Stimulated activated CD8-positive, alpha-beta memory T cell treated with anti-CD3 and anti-CD28 coated beads, Interleukin-7, amount 100 ng/mL, for 48 hours (primary cell): ENCODE results near the gene RAN.
"Not testable (repeated sequence)": the region's sequence is repeated elsewhere in the genome, so short reads cannot be mapped to it uniquely, and the experiment has no call there.

Experiments
- DNase-seq, 2 donors: peaks; one replicate each; pipeline ENCODE4 v3.0.0-alpha.2; 2020; ENCODE audit warnings: low read depth in 1 of 2; ENCODE audit errors: extremely low read depth in 1 of 2

RAN gene

DNA sequence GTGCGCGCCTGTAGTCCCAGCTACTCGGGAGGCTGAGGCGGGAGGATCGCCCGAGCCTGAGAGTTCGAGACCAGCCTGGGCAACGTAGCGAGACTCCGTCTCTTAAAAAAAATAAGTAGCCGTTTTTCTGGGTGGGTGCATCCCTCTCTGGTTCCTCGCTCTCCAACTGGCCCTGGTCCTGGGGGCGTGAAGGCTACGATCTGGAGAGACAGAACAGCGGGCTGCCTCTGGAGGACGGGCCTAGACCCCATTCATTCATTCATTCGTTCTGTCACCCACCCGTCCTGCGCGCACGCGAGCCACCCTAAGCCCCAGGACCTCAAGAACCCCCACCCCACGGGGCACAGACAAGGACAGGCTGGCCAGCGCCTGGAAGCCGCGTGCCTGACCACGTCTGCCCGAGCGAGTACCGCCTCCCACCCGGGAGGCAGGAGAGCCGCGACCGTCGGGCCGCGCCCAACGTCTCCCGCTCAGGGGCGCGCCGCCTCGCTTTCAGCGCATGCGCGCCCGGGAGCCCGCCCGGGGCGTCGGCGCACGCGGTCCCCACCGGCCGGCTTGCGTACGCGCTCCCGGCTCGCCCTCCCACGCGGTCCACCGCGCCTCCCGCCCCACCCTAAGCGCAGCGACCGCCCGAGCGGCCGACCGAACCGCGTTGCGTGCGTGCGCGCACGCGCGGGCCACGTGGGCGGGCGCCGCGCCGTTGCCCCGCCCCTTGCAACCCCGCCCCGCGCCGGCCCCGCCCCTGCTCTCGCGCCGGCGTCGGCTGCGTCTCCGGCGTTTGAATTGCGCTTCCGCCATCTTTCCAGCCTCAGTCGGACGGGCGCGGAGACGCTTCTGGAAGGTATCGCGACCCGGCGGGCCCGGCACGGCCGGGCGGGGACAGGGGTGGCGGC lies at the start of gene RAN:
Gene RAN (plus strand): TSS at position 781 of the 893 bp plus-strand sequence. CDS start 528 bp downstream, outside the sequence.
- DNase-seq: peak; percentile 84 to 91

DNA sequence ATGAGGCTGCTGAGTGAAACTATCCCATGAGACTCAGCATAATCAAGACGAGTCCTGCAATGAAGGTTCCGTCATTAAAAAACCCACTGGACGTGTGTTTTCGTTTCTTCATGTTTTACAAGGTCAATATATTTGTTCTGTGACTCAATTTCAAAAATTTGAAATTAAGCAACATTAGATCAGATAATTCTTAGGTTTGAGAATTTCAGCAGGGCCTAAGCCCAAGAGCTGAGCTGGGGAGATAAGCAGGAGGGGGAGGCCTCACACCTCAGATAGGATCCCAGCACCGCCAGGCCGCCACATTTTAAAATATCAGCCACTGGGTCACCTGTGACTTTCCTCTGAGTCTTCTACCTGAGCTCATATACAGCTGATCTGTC lies 46.1 kb upstream of the RAN start:
- no peak for DNase-seq

DNA sequence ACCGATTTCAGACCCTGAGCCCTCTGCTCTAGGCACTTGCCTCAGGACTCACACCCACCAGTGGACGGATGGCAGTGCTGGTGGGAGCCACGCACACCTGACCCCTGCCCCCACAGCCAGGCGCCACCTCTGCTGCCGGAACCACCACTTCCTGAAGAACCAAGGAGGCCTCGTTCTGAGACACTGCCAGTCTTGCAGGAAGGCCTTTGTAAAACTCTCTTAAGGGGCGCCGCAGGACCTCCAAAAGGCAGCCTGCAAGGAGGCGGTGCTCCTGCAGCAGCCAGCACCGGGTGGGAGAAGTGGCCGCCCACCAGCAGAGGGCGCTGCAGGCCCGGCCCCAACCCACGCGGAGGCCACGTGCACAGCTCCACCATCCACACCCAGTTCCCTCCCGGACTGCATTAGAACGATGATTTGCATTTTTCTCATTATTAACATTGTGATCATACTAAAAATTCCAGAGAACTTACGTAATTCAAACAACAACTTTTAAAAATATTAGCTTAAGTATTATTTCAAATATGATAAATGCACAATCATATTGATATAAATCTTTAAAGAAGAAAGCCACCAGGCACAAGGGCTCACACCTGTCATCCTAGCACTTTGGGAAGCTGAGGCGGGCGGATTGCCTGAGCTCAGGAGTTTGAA lies 45.6 kb upstream of the RAN start:
- peak; percentile 61 to 65 for DNase-seq

DNA sequence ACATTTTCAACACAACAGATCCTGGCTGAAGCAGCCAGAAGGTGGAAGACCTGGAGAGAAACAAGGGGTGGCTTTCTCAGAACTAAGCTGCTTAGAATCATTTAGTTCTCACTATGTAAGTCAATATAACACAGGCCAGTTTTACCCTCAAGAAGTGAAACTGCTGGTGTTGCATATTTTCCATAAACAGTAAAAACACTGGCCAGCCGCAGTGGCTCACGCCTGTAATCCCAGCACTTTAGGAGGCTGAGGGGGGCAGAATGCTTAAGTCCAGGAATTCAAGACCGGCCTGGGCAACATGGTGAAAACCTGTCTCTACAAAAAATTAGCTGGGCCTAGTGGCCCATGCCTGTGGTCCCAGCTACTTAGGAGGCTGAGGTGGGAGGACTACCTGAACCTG lies 44.4 kb upstream of the RAN start:
- no peak for DNase-seq

DNA sequence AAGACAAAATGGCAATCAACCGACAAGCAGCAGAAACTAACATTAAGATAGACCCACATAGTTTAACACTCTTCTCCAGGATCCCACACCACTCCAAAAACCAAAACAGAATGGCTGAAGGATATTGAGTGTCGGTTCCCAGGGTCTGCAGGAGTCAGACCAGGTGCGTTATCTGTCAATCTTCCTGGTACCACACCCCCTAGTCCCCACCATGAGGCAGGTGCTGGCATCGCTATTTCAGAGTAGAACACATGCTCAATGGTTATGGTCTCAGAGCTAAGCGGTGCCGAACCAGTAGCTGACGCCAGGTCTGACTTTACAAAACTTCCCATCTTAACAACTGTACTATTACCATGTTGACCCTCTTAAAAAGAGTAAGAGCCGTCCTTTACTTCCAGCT lies 43.0 kb upstream of the RAN start:
- DNase-seq: no peak

DNA sequence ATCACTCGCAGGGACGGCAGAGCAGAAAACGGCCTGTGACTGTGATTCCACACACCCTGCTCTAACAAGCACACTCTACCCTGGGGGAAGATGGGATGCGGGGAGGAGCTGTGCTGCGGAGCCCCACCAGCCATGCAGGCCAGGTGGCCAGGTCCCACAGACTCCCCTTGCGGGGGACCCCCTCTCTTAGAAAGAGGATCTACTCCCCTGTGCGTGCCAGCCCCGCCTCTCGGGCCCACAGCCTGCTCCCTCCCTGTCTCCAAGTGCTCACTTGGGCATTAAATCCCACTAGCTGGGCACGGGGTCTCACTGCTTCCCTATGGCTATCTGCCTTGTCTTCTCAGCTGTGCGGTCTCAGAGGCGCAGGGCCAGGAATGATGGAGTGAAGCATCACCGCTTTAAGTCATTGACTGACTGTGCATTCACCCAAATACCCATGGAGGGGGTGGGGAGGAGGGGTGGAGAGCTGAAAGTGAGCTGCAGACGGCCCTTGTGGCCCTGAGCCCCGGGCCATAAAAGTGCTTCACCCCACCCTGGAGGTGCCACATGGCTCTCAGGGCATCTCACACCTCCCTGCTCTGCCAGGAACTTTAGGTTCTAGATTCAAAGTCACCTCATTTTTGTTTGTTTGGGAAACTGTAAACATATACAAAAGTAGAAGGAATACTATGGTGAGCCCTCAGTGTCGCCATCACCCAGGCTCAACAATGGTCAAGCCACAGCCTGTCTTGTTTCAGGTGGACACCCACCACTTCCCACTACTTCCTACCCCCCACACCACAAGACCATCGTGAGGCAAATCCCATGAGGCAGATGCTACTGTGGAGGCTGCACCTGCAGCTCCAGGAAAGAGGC lies 42.2 kb upstream of the RAN start:
- DNase-seq: no peak

DNA sequence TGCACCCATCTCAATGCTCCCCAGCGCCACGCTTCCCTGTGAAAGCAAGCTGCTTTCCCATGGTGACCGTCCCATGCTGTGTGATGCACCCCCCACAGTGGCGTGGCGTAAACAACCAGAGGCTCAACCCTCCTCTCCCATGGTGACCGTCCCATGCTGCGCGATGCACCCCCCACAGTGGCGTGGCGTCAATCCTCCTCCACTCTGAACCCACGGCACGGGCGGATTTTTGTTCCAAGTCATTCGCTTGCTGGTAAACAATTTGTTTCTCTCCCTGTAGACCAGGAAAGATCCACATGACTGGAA lies 41.7 kb upstream of the RAN start:
- DNase-seq: no peak

DNA sequence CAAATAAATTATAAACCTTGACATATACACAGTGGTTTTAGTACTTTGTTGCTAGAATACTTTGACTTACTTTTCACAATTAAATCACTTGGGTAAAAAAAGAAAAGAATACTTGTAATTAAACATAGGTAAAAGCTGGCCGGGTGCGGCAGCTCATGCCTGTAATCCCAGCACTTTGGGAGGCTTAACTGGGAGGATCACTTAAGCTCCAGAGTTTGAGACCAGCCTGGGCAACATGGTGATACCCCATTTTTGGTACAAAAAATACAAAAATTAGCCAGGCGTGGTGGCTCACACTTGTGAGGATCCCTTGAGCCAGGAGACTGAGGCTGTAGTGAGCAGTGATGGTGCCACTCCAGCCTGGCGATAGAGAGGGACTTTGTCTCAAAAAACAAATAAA lies 40.6 kb upstream of the RAN start:
- DNase-seq: no peak

DNA sequence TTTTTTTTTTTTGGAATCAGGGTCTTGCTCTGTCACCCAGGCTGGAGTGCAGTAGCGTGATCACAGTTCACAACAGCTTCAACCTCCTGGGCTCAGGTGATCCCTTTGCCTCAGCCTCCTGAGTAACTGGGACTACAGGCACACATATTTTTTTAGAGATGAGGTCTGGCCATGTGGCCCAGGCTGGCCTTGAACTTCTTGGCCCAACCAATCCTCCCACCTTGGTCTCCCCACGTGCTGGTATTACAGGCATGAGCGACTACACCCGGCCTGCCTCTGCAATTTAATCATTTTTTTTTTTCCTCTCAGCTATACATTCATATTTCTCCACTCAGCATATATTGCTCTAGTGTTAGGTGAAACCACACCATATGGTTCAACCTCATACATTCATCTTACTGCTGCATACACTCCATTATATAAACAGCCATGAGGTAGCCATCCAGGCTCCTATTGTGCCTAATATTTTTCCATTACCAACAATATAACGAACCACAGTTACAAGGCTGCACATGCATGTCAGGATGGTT lies 39.9 kb upstream of the RAN start:
- DNase-seq: no peak

DNA sequence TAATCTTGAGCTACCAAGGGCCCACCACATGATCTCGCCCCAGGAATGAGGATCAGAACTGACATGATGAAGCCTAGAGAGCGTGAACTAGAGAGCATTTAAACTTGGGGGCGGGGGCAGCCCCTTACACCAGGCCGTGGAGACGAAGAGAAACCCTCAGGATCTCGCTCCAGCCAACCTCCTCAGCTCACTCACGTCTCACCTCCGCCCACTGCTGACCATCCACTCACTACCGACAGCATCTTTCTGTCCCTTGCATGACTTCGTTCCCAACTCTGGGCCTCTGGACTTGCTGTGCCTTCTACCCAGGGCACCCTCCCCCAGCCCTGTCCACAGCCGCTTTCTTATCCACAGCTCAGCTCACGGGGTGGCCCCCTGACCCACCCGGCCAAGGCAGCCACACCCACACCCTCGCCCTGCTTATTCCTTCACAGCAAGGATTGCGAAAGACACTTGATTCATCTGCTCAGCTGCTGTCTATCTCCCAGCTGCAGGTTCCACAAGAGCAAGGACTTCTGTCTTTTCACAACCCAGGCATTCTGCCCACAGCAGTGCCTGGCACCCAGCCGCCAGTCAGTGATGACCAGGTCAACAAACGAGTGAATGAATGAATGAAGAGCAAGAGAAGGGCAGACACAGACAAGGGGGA lies 39.2 kb upstream of the RAN start:
- no peak for DNase-seq

DNA sequence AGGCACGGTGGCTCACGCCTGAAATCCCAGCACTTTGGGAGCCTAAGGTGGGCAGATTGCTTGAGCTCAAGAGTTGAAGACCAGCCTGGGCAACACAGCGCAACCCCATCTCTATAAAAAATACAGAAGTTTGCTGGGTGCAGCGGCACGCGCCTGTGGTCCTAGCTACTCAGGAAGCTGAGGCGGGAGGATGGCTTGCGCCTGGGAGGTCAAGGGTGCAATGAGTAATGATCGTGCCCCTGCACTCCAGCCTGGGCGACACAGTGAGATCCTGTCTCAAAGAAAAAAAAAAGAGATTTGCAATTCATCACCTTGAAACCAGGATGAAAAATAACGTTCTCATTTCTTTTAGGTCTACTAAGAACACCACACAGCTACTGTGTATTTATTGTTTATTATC lies 36.9 kb upstream of the RAN start:
- no peak for DNase-seq

DNA sequence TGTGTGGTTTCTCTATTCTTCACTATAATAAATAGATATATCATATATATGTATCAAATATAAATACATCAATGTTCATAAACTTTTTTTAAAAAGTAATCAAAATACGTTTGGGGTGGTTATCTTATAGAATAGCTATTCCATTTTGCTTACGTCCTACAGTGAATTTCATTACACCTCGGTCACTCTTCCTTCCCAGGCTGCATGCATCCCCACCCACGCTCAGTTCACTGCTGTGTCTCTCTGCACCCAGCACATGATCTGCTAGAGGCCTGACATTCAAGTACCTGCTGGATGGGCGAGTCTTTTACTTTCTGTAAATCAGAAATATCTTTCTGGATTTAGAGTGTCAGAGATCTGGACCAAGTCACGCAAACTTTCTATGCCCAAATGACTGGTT lies 36.4 kb upstream of the RAN start:
- DNase-seq: no peak

DNA sequence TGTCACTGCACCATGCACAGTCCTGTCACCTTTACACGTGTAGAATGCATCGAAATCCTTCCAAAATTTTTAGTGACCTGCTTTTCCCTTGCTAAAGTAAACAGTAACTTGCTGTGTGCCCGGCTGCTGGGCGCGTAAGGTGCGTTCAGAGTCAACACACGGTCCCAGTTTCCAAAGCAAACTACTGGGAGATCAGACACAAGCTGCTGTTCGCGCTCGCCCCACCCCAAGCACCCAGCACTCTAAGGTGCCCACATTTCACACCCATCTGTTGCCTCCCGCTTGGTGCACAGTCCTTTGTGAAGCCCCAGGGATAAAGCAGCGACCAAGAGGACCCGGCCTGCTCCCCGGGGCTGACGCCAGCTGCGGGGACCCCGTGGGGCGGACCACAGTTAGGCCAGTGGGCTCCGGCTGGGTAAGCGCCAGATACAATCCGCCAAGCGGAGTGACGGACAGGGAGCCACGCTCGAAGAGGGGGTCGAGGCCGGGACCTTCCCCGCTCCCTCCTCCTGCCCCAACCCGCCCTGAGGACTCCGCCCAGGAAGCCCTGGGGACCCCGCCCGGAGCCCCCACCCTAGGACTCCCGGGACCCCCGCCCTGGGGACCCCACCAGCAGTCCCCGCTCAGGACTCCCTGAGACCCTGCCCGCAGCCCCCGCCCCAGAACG lies 33.4 kb upstream of the RAN start:
- no peak for DNase-seq

DNA sequence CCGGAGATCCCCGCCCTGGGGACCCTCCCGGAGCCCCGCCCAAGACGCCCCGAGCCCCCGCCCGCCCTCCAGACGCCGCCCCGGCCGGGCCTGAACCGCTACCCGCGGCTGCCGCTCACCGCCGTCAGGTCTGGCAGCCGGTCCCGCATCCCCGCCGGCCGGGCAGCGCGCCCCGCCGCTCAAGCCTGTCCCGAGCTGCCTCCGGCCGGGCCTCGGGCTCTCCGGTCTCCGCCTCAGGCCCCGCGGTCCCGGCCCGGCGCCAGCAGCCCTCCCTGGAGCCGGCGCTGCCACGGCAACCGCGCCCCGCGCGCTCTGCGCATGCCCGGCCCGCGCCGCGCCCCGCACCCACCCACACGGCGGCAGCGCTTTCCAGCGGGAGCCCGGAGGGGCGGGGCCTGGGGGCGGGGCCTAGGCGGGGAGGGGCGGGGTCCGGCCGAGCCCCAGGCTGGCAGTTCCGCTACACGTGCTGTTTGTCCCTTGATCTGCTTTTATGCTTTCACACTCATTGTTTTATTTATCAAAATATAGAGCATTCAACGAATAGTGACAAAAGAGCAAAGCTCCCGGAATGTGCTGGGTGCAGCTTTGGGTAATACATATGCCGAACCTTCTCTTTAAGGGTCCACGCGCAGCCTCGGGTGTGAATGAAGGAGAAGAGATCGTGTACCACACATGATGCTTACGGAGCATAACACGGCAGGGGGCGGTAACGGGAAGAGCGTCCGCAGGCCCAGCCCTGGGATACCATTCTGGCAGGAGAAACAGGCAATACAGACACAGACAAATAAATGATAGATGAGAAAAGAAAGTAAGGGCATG lies 32.7 kb upstream of the RAN start, which contains the start of gene STX2:
Gene STX2 (minus strand): TSS at position 300 of the 819 bp plus-strand sequence. CDS start 151 bp downstream, at position 149.
- peak; percentile 66 to 78 for DNase-seq

DNA sequence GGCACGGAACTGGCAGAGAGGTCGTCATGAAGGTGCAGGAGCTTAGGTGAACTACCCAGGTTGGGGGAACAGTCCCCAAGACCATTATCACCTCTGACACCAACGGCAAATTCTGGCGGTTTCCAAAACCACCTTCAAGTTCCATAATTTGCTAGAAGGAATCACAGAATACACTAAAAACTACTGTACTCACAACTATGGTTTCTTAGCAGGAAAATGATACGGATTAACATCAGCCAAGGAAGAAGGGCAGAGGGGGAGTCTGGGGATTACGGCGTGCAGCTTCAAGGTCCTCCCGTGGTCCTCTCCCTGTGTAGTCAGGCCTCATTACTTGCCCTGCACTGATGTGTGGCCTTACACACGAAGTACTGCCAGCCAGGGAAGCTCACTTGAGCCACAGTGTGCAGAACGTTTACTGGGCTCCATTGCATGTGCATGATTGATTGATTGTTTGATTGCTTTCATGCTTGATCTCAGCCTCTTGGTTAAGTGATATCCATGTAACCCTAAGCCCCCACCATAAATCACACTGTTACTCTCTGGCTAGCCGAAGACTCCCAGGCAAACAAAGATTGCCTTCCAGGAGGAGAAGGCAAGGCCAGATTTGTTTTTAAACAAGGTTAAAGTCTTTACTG lies 32.0 kb upstream of the RAN start:
- no peak for DNase-seq

DNA sequence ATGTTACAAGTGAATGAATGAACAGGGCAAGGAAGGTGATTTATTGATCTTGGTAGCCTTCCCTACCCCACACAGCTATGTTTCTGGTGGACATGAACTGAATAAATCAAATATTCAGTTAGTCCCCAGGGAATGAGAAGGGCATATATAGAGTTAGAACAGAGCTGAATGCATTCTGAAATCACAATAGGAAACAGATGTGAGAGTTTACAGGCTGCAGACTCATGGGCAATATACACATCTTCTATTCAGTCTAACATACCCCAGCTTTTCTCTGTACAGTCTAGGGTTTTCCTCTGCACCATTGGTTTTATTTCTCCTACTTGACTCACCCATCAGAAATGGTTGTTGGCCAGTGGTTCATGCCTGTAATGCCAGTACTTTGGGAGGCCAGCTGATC lies 25.5 kb upstream of the RAN start:
- no peak for DNase-seq

DNA sequence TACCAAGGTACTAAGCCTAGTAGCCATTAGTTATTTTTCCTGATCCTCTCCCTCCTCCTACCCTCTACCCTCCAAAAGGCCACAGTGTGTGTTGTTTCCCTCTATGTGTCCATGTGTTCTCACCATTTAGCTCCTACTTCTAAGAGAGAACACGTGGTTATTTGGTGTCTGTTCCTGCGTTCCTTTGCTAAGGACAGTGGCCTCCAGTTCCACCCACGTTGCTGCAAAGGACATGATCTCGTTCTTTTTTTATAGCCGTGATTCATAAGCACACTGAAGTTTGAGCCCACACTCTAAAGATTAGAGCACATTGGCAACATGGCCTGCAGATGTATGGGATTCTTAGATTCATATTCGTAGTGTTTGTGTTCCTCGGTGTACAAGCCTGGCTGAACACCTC lies 24.8 kb upstream of the RAN start:
- DNase-seq: no peak

DNA sequence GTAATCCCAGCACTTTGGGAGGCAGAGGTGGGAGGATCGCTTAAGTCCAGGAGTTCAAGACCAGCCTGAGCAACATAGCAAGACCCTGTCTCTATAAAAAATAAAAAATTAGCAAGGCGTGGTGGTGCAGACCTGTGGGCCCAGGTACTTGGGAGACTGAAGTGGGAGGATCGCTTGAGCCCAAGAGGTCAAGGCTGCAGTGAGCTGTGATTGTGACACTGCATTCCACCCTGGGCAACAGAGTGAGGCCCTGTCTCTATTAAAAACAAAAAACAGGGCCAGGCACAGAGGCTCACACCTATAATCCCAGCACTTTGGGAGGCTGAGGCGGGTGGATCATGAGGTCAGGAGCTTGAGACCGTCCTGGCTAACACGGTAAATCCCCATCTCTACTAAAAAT lies 23.8 kb upstream of the RAN start:
- DNase-seq: not testable (repeated sequence)

DNA sequence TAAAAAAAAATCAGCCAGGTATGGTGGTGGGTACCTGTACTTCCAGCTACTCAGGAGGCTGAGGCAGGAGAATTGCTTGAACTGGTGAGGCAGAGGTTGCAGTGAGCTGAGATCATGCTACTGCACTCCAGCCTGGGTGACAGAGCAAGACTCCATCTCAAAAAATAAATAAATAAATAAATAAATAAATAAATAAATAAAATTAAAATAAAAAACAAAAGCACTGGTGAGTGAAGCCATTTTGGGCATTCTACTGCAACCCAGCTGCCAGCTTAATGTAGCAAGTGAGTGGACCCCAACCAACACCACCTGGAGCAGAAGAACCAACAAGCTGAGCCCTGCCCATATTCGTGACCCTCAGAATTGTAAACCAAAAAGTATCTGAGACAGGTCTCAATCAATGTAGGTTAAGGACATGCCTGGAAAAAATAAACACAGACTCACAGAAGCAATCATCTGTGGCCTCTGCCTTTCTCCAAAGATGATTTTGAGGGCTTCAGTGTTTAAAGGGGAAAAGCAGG lies 23.0 kb upstream of the RAN start:
- not testable (repeated sequence) for DNase-seq
